Measurements from ENCODE around the gene BAIAP2.

- TF ChIP-seq ZFP36 (IDR thresholded peaks at IDR 0.05; ENCODE audit: borderline replicate concordance, low read depth, low read length, partially characterized antibody) (no peak), ZSCAN21 (CRISPR knock-in tag; IDR thresholded peaks at IDR 0.05; ENCODE audit: borderline replicate concordance) (no peak), FOSL1 (CRISPR knock-in tag; IDR thresholded peaks at IDR 0.05; ENCODE audit: borderline replicate concordance) (no peak), CTCF (CRISPR knock-in tag; IDR thresholded peaks at IDR 0.05) (no peak), PBX3 (CRISPR knock-in tag; IDR thresholded peaks at IDR 0.05; ENCODE audit: borderline replicate concordance) (no peak), CHD4 (IDR thresholded peaks at IDR 0.05; ENCODE audit: borderline replicate concordance, low read length) (no peak), RFX5 (IDR thresholded peaks at IDR 0.05; ENCODE audit: low read depth, low read length) (no peak), GABPB1 (CRISPR knock-in tag; IDR thresholded peaks at IDR 0.05) (0 out of 2 replicates have a peak, but pooled peaks have one; percentile 21), KAT7 (CRISPR knock-in tag; IDR thresholded peaks at IDR 0.05; ENCODE audit: borderline replicate concordance) (no peak), ZNF577 (CRISPR knock-in tag; IDR thresholded peaks at IDR 0.05; ENCODE audit: borderline replicate concordance, low read depth) (no peak), CBX2 (IDR thresholded peaks at IDR 0.05; ENCODE audit: low read depth, low read length) (no peak), CBX2 (CRISPR knock-in tag; IDR thresholded peaks at IDR 0.05; ENCODE audit: low read depth) (no peak), MBNL3 (CRISPR knock-in tag; conservative IDR thresholded peaks at IDR 0.05) (no peak), REST (IDR thresholded peaks at IDR 0.05; ENCODE audit: borderline replicate concordance in 1 of 2, low read depth in 1 of 2, low read length in 2 of 2) (no peak)
Observed at GRCh38 chr17:81119223-81120148, 84.5 kb downstream of the BAIAP2 start.
